GM12874 (cell line): ENCODE measurements around the gene SPATC1L.

Experiments
- CTCF ChIP-seq: IDR thresholded peaks from 2 replicates; pipeline ENCODE4 v1.5.1; 2011; ENCODE audit warnings: low read depth, mild to moderate bottlenecking, control low read depth, low read length, moderate library complexity; ENCODE audit not compliant: insufficient read depth

The SPATC1L gene

DNA sequence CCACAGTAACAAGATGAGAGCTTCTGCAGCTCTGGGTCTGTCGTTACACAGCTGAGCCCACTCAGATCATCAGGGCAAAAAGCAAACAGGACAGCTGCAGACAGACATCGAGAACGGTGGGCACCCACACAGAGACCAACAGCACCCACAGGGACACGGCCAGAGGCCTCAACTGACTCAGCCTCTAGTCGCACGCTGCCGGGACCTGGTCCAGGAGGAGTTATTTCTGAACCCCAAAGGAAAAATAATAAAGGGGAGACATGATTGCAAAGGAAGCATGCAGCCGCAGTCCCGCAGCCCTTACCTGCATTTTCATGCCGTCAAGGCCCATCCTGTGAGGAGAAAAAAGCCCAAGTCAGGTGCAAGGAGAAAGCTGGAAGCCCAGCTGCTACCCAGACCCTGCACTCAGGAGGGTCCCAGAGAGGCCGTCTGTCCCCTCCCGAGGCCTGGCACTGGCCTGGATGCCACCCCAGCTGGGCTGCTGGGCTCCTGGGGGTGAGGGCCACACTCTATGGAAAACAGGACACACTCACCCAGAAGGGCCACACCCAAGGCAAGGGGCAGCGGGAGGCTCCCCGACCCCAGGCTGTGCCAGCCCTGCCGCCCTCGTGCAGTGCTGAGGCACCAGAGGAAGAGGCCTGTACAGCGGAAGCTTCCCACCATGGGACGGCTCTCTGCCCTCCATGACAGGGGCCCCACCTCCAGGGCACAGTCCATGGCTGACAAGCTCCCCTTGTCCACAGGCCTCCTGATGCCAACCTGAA is 28.6 kb upstream of the SPATC1L start:
- no peak for TF ChIP-seq CTCF

DNA sequence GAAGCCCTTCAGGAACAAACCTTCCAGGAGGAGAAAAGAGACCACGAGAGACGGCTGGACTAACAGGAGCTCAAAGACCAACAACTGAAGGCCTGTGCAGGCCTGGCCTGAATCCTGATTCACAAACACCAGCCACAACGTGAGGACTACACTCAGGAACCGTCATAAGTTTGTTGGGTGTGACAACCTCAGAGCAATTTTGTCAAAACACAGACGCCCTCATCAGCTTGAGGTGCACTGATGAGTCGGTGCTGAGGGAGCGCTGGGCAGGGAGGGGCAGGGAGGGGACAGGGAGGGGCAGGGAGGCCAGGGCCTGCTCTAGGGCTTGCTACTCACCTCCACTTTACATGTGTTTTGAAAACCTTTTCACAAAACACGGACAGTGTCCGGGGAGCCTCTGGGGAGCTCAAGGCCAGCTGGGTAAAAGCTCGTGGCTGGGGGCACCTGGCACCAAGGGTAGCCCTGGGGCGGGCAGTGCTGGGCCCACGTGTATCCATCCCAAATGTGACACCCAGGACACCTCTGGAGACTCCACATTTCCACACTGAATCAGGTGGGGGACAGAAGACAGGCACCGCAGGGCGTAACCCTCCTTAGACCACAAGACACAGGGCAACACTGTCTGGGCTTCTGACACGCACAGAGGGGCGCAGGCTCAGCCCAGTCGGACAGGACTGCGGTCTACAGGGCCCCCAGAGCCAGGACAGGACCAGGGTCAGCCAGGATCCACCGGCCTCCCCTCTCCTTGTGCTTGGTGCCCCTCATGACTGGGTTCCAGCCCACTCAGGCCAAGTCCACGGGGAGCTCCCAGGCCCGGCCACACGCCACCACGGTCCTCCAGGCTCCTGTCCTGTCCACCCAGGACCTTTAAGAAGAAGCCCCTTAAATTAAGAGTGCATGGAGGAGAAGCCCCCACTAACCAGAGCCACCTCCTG is 27.8 kb upstream of the SPATC1L start:
- no peak for TF ChIP-seq CTCF

DNA sequence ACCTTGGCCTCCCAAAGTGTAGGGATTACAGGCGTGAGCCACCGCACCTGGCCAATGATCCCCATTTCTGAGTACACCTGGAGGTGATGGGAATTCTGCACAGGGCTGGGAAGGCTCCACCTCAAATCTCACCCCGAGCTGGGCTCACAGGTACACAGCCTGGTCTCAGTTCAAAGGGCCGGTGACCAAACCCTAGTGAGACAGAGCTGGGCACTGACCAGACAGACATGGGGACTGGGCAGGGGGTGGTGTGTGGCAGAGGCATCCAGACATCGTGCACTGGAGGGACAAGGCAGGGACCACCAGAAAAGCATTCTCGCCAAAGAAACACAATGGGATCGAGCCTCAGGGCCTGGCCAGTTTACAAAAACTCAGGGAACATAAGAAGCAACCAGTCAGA is 27.1 kb upstream of the SPATC1L start:
- TF ChIP-seq CTCF: no peak

GRCh38 chr21:46210378-46211136 is 26.3 kb upstream of the SPATC1L start:
- TF ChIP-seq CTCF: no peak

GRCh38 chr21:46208761-46209721 is 24.8 kb upstream of the SPATC1L start:
- TF ChIP-seq CTCF: no peak

DNA sequence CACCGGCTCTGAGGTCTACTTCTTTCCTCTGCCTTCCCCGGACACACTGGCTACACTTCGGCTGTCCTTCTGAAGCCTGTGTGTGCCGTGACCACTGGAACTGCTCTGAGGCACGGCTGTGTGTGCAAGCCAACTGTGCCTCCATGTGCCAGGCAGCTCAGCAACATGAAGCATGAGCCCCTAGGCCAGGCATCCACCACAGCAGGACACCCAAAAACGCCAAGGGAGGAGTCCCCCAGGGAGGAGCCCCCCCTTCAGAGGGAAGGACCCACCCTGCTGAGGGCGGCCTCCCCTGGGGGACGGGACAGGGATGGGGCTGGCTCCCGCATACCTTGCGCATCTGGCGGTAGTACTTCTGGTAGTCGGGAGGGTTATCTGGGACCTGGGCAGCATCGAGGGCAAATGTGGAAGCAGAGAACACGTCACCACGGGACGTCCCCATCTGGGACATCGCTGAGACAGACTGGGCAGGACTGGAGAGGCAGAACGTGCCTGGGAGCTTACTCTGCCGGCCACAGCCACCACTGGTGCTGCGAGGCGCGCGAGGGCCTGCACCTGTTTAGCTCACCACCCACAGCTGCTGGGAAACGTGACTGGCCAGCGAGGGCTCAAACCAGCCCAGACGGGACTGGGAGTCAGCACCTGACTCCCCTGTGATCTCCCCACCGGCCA is 23.8 kb upstream of the SPATC1L start:
- TF ChIP-seq CTCF: no peak
